Tibial nerve (tissue), 4 donors: Measurements from ENCODE around the gene COL19A1.

Experiments used
- EP300 ChIP-seq, 2 donors: sonication (generic); formaldehyde crosslinking; IDR thresholded peaks; one replicate each; pipeline ENCODE4 v1.6.1; 2017; ENCODE audit warnings: antibody characterized with exemption in 2 of 2, mild to moderate bottlenecking in 1 of 2
- POLR2A ChIP-seq, 2 donors: fragments of 450-650 bp; IDR thresholded peaks; one replicate each; pipeline ENCODE4 v1.6.1; 2017; ENCODE audit warnings: antibody characterized with exemption in 2 of 2, mild to moderate bottlenecking in 2 of 2, moderate library complexity in 2 of 2
- TF ChIP-seq, protein P1 (sequence below), 5 experiments: fragments of 200-600 bp in 3 of 5; fragments of 450-650 bp in 2 of 5; sonication (generic) in 3 of 5; IDR thresholded peaks; one replicate each; pipeline ENCODE4 v1.5.1; 2016 to 2019; ENCODE audit warnings: antibody characterized with exemption in 5 of 5, mild to moderate bottlenecking in 3 of 5, moderate library complexity in 2 of 5

DNA sequence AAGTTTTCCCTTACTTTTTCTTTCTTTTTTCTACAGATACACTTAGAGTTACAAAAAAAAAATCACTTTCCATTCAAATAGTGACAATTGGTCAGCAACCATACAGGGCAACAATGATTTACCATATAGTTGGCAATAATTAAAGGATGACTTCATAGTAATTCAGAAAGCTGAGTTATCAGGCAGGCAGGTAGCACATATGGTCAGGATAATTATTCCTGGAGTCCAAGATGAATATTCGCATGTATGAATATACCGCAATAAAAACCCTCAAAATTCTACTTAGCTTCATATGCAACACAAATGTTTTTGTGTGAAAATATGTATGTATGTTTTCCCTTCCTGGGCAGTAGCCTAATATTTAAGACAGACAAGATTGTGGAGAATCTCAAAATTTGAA is 34.5 kb downstream of the COL19A1 start:
- TF ChIP-seq, protein P1, sequence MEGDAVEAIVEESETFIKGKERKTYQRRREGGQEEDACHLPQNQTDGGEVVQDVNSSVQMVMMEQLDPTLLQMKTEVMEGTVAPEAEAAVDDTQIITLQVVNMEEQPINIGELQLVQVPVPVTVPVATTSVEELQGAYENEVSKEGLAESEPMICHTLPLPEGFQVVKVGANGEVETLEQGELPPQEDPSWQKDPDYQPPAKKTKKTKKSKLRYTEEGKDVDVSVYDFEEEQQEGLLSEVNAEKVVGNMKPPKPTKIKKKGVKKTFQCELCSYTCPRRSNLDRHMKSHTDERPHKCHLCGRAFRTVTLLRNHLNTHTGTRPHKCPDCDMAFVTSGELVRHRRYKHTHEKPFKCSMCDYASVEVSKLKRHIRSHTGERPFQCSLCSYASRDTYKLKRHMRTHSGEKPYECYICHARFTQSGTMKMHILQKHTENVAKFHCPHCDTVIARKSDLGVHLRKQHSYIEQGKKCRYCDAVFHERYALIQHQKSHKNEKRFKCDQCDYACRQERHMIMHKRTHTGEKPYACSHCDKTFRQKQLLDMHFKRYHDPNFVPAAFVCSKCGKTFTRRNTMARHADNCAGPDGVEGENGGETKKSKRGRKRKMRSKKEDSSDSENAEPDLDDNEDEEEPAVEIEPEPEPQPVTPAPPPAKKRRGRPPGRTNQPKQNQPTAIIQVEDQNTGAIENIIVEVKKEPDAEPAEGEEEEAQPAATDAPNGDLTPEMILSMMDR (IDR thresholded peaks at IDR 0.05): no peak
- TF ChIP-seq EP300 (IDR thresholded peaks at IDR 0.05) (no peak), POLR2A (IDR thresholded peaks at IDR 0.05) (no peak)
